Activated CD4-positive, alpha-beta T cell treated with anti-CD3 and anti-CD28 coated beads for 24 hours (primary cell): ENCODE results near the gene PCF11.
"Not testable (repeated sequence)": the region's sequence is repeated elsewhere in the genome, so short reads cannot be mapped to it uniquely, and the experiment has no call there.

ENCODE experiments used
- DNase-seq, 2 donors: peaks; one replicate each; pipeline ENCODE4 v3.0.0-alpha.2; 2020; ENCODE audit warnings: low read depth in 2 of 2

Gene PCF11

GRCh38 chr11:83156996-83157593 lies at the start of gene PCF11:
TSS of gene PCF11 (plus strand) at chr11:83157131. CDS start at chr11:83157440, 309 bp downstream.
- DNase-seq, result no peak

GRCh38 chr11:83112886-83113285 lies 44.0 kb upstream of the PCF11 start:
- DNase-seq, result no peak

- no peak for DNase-seq
Measured at GRCh38 chr11:83115026-83115425, 41.9 kb upstream of the PCF11 start.

GRCh38 chr11:83115551-83115950 lies 41.4 kb upstream of the PCF11 start:
- DNase-seq, result no peak

- DNase-seq, result no peak
Measured at GRCh38 chr11:83116015-83116641, 40.8 kb upstream of the PCF11 start.

GRCh38 chr11:83118814-83119213 lies 38.1 kb upstream of the PCF11 start:
- no peak for DNase-seq

GRCh38 chr11:83119216-83119615 lies 37.7 kb upstream of the PCF11 start:
- DNase-seq, result no peak

- no peak for DNase-seq
Measured at GRCh38 chr11:83120327-83120726, 36.6 kb upstream of the PCF11 start.

GRCh38 chr11:83122050-83122449 lies 34.9 kb upstream of the PCF11 start:
- no peak for DNase-seq

GRCh38 chr11:83122766-83123165 lies 34.2 kb upstream of the PCF11 start:
- DNase-seq, result no peak

- DNase-seq, result no peak
Measured at GRCh38 chr11:83124636-83125424, 32.1 kb upstream of the PCF11 start.

GRCh38 chr11:83125577-83125976 lies 31.4 kb upstream of the PCF11 start:
- no peak for DNase-seq

- DNase-seq, result no peak
Measured at GRCh38 chr11:83127310-83127637, 29.7 kb upstream of the PCF11 start.

- no peak for DNase-seq
Measured at GRCh38 chr11:83132191-83132590, 24.7 kb upstream of the PCF11 start.

- DNase-seq, result not testable (repeated sequence)
Measured at GRCh38 chr11:83133266-83133665, 23.7 kb upstream of the PCF11 start.

- DNase-seq, result no peak
Measured at GRCh38 chr11:83139310-83139709, 17.6 kb upstream of the PCF11 start.

GRCh38 chr11:83140691-83141455 lies 16.1 kb upstream of the PCF11 start:
- no peak for DNase-seq

- no peak for DNase-seq
Measured at GRCh38 chr11:83147895-83148294, 9.0 kb upstream of the PCF11 start.

- no peak for DNase-seq
Measured at GRCh38 chr11:83150450-83150849, 6.5 kb upstream of the PCF11 start.

- no peak for DNase-seq
Measured at GRCh38 chr11:83151274-83151977, 5.5 kb upstream of the PCF11 start.

- no peak for DNase-seq
Measured at GRCh38 chr11:83152264-83152663, 4.7 kb upstream of the PCF11 start.

- DNase-seq, result no peak
Measured at GRCh38 chr11:83153764-83154163, 3.2 kb upstream of the PCF11 start.
